LNCaP clone FGC (cell line): ENCODE measurements around the gene SYCP2.
A peak's percentile ranks its signal among the peaks of the same experiment; 100 is the strongest.

ENCODE experiments used
- DNase-seq: peaks from one replicate; pipeline ENCODE4 v3.0.0-alpha.2; 2011; ENCODE audit warnings: low read depth
- H3K4me3 ChIP-seq: 2 replicates; pipeline ENCODE4 v1.5.1; 2011; ENCODE audit warnings: mild to moderate bottlenecking, low read depth, low read length, control low read depth
- TF ChIP-seq, protein P1 (sequence below): IDR thresholded peaks from 2 replicates; pipeline ENCODE4 v1.5.1; 2012; ENCODE audit warnings: mild to moderate bottlenecking; ENCODE audit not compliant: control insufficient read depth, insufficient read depth; ENCODE audit errors: extremely low read depth

The SYCP2 gene

DNA sequence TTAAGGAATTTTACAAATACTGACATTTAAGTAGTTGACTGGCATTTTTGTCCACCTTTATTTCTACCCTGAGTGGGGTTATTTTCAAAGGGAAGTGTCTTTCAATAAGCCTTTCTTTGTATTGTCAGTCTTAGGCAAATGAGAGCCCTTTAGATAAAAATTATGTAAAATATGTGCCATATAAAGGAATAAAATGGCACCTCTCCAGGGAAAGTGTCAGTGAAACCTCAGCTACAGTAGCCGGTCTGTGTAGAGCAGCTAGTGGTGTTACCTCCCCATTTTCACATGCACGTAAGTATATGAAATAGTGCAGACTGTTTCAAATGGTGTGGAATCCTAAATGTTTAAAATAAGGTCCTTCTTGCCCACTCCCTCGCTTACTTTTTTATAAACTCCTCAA is 11.7 kb upstream of the SYCP2 start:
- no peak overlapping the region for H3K4me3 ChIP-seq
- TF ChIP-seq, protein P1, sequence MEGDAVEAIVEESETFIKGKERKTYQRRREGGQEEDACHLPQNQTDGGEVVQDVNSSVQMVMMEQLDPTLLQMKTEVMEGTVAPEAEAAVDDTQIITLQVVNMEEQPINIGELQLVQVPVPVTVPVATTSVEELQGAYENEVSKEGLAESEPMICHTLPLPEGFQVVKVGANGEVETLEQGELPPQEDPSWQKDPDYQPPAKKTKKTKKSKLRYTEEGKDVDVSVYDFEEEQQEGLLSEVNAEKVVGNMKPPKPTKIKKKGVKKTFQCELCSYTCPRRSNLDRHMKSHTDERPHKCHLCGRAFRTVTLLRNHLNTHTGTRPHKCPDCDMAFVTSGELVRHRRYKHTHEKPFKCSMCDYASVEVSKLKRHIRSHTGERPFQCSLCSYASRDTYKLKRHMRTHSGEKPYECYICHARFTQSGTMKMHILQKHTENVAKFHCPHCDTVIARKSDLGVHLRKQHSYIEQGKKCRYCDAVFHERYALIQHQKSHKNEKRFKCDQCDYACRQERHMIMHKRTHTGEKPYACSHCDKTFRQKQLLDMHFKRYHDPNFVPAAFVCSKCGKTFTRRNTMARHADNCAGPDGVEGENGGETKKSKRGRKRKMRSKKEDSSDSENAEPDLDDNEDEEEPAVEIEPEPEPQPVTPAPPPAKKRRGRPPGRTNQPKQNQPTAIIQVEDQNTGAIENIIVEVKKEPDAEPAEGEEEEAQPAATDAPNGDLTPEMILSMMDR, result no peak
- DNase-seq, result no peak

DNA sequence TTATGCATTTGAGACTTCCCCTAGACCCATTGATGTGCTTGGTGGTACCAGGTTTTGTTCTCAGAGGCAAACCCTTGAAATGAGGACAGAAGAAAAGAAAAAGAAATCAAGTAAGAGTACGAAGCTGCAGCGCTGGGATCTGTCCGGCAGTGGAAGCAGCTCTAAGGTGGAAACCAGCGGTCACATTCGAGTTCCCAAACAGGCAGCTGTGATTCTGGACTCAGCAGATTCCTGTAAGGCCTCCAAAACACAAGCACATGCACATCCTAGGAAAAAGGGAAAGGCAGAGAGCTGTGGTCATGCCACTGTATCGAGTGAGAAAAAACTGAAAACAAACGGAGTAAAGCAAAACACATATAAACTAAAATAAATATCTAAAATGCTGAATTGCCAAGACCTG is 11.3 kb upstream of the SYCP2 start:
- TF ChIP-seq, protein P1, result no peak
- no peak for DNase-seq
- no peak overlapping the region for H3K4me3 ChIP-seq

DNA sequence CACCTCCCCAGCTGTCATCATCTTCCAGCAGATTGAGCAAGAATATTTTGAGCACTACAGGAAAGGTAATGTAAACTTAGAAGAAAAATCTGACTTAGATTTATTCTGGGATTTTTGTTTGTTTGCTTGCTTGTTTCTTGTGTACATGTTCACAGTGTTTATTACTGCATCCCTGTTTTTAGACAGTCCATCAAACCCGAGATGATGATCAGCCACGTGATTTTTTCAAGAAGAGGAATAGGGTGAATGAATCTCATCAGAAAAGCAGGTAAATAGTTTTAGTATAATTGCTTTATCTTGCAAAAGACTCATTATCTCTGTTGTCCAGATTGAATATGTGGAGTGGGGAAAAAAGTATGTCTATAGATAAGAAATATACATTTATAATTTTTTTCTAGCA is 8.8 kb upstream of the SYCP2 start:
- no peak overlapping the region for H3K4me3 ChIP-seq
- TF ChIP-seq, protein P1, result no peak
- no peak for DNase-seq

DNA sequence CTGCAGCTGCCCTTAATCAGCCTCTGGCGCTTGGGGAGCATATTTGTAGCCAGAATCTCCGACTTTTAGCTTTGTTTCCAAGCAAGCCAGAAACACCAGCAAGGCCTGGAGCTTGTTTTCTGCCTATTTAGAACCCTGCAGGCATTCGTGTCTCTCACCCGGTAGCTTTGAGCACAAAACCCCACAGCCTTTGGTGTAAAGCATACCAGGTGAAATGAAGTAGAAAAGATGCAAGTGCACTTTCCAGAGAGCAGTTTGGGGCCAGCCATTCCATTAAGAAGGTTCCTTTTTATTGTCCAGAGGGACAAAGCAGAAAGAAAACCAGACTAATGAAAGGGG is 7.5 kb upstream of the SYCP2 start:
- H3K4me3 ChIP-seq, result peak overlapping the region; percentile 68
- TF ChIP-seq, protein P1, result no peak
- no peak for DNase-seq

DNA sequence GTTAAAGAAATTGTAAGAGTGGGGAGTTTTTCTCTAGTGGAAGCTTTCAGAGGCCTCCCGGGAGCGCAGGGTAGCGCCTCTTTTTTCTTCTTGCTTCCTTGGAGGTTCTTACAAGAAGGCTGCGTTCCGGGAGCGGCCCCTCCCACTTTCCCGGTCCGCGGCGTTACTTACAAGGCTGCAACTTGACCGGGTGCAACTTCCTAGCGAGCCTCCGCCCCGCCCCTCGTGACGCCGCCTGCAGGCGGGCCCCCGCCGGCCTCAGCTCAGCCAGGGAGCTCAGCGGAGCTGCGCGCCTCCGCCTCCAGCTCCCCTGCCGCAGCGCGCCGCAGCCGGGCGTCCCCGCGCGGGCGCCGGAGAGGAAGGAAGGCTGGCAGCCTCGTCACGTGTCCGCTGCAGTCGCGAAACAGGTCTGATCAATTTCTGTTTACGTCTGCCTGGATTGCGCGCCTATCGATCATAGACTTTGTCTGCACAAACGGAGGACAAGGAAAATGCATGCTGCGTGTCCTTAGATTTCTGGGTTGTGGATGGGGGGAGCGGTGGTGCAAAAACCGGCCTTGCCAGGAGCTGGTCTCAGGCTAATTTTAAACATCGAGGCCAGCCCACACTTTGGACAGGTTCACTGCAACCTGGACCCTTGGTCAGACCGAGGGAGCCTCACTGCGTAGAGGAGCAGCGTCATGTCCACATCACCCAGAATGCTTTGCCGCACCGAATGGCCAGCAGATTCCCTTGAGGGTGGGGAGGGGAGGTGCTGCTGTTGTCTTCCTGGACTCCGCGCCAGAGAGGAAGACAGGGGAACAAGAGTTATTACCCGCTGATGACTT is 6.9 kb upstream of the SYCP2 start, which contains the start of the genes FAM217B and PPP1R3D:
Gene FAM217B, plus strand, starts transcription at position 261 of the 827 bp plus-strand sequence. CDS start 3,555 bp downstream, outside the sequence.
Gene PPP1R3D, minus strand, starts transcription at position 177 of the 827 bp plus-strand sequence. CDS start 374 bp downstream, outside the sequence.
- H3K4me3 ChIP-seq, result peak within 1 kb of the TSS; percentile 68
- peak; percentile 92 for DNase-seq
- TF ChIP-seq, protein P1, result peak; percentile 16; the same call in 1 of the 2 replicates

DNA sequence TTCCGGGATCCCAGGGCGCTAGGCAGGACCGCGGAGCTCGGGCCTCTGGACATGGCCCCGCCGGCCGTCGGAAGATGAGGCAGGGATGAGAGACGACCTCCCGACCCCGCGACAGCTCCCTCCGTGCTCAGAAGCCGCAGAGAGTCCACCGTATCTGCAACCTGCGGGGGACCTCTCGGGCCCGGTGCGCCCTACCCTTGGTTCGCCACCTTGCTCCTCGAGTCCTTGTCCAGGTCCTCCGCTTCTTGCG is 6.4 kb upstream of the SYCP2 start:
- H3K4me3 ChIP-seq, result peak overlapping the region; percentile 68
- no peak for DNase-seq
- TF ChIP-seq, protein P1, result no peak

DNA sequence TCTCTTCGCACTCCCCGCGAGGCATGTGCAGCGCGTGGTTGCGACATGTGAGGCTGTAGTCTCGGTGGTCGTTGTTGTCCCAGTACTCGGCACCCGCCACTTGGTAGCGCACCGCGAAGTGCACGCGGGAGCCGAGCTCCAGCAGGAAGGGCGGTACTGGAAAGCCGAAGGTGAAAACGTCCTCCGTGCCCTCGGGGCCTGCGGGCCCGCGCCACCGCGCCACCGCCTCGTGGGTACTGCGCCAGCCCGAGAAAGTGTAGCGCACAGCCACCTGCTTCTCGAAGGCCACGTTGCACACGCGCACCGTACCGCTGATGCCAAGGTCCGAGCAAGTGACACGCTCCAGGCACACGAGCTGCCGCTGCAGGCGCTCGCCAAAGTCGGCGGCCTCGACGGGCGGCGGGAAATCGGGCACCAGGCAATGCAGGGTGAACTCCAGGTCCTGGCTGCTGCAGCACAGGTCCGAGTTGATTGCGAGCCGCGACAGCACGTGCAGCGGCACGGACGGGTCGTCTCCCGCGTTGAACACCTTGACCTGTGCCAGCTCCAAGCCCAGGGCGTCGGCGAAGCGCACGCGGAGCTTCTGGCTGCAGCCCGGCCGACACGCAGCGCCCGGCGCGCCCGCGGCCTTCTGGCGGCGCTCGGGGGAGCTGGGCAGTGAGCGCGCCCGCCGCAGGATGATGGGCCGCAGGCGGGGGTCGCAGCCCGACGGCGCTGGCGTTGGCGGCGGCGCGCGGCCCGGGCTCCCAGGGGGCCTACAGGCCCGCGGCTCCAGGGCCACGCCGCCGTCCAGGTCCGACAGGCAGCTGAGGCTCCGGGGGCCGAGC is 5.8 kb upstream of the SYCP2 start:
- DNase-seq, result no peak
- H3K4me3 ChIP-seq, result peak overlapping the region; percentile 68
- TF ChIP-seq, protein P1, result no peak
